Esophagus squamous epithelium (tissue), 5 donors: ENCODE measurements around the gene FBXW5. TPM values are rescaled to one million over a fixed set of nuclear protein-coding genes. Genes with fewer than 3 reads are reported as not detected.
A peak's percentile ranks its signal among the peaks of the same experiment; 100 is the strongest.

ENCODE experiments used
- DNase-seq: peaks from one replicate; lab custom pipeline; 2025; lab: John Stamatoyannopoulos, UW
- H3K27ac ChIP-seq, 4 donors: fragments of 200-600 bp; sonication (generic); one replicate each; pipeline ENCODE4 v1.5.1; 2016 to 2019; ENCODE audit warnings: mild to moderate bottlenecking in 1 of 4
- H3K27me3 ChIP-seq, 4 donors: fragments of 200-600 bp; sonication (generic); 1 replicate in 3 of 4; 2 replicates in 1 of 4; pipeline versions ENCODE4 v1.5.1 to v1.6.0; 2017 to 2021; ENCODE audit warnings: antibody characterized with exemption in 1 of 4
- H3K36me3 ChIP-seq, 3 donors: fragments of 200-600 bp; sonication (generic); one replicate each; pipeline ENCODE4 v1.5.1; 2016 to 2019
- H3K4me1 ChIP-seq, 3 donors: fragments of 200-600 bp; sonication (generic); one replicate each; pipeline ENCODE4 v1.5.1; 2017 to 2019
- H3K4me3 ChIP-seq, 4 donors: fragments of 200-600 bp; sonication (generic); 1 replicate in 3 of 4; 2 replicates in 1 of 4; pipeline ENCODE4 v1.5.1; 2016 to 2019; ENCODE audit warnings: mild to moderate bottlenecking in 2 of 4, moderate library complexity in 1 of 4
- H3K9me3 ChIP-seq, 3 donors: fragments of 200-600 bp; sonication (generic); one replicate each; pipeline ENCODE4 v1.5.1; 2016 to 2019
- CTCF ChIP-seq, 6 experiments: fragments of 450-650 bp in 4 of 6; fragments of 200-600 bp in 2 of 6; sonication (generic) in 2 of 6; IDR thresholded peaks; one replicate each; pipeline ENCODE4 v1.5.1; 2016 to 2019; ENCODE audit warnings: antibody characterized with exemption in 6 of 6, mild to moderate bottlenecking in 4 of 6, moderate library complexity in 4 of 6
- POLR2A ChIP-seq, 4 donors: fragments of 450-650 bp; IDR thresholded peaks; one replicate each; pipeline ENCODE4 v1.6.1; 2017; ENCODE audit warnings: antibody characterized with exemption in 4 of 4, mild to moderate bottlenecking in 4 of 4, moderate library complexity in 3 of 4
- WGBS, 2 donors: methylation state at CpG; one replicate each; pipeline ENCODE4 v1.1.5; 2018; 5-methylcytosine and 5-hydroxymethylcytosine counted together
- intact Hi-C: fragments of 100-400 bp; cut with DNase I; formaldehyde crosslinking; loops from one replicate; pipeline ENCODE4 v1.15.0; 2022
- total RNA-seq, 4 donors: library from RNA; depleted of rRNA; stranded (reverse); fragments of >200 nt; gene quantifications; one replicate each; pipeline ENCODE4 v1.1.0, GENCODE V29; 2016
- donor health status: DM: yes; HTN: yes; CAD: no.

The FBXW5 gene
- total RNA-seq, 4 donors from 2014 or later, result 146 to 210 (median 163) TPM

GRCh38 chr9:136990242-136990911, 45.8 kb upstream of the FBXW5 start:
- Histone ChIP-seq H3K27ac (no peak overlapping the region), H3K27me3 (peaks cover 3 to 37% (median 7%) of the 10 kb centered on the region in 4 donors), H3K4me3 (no peak overlapping the region), H3K9me3 (peaks cover 0 to 4% (median 0%) of the 10 kb centered on the region in 3 donors), H3K4me1 (peaks cover 27 to 49% (median 28%) of the 10 kb centered on the region in 3 donors), H3K36me3 (peaks cover 0 to 16% (median 0%) of the 10 kb centered on the region in 3 donors)
- DNase-seq, result no peak
- TF ChIP-seq CTCF (IDR thresholded peaks at IDR 0.05) (no peak), POLR2A (IDR thresholded peaks at IDR 0.05) (no peak)
- 48 to 59% methylated on average over 8 to 10 of the region's 10 CpGs for WGBS, 2 donors
- intact Hi-C loops, result no loop called here

DNA sequence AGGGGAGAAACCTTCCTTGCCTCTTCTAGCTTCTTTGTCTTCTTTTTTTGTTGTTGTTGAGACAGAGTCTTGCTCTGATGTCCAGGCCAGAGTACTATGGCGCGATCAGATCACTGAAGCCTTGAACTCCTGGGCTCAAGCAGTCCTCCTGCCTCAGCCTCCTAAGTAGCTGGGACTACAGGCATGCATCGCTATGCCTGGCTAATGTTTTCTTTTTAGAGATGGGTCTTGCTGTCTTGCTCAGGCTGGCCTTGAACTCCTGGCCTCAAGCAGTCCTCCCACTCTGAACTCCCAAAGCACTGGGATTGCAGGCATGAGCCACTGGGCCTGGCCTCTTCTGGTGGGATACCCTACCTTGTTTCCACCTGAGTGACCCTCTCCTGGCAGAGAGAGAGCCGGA, 44.3 kb upstream of the FBXW5 start:
- intact Hi-C loops, result no loop called here
- Histone ChIP-seq H3K9me3 (peaks cover 0 to 4% (median 0%) of the 10 kb centered on the region in 3 donors), H3K4me3 (no peak overlapping the region), H3K27me3 (peaks cover 3 to 45% (median 17%) of the 10 kb centered on the region in 4 donors), H3K4me1 (peaks cover 13 to 44% (median 14%) of the 10 kb centered on the region in 3 donors), H3K36me3 (peaks cover 0 to 7% (median 0%) of the 10 kb centered on the region in 3 donors), H3K27ac (no peak overlapping the region)
- WGBS, 2 donors, result 93 to 97% methylated on average over 3 to 4 of the region's 4 CpGs
- TF ChIP-seq POLR2A (IDR thresholded peaks at IDR 0.05) (no peak), CTCF (IDR thresholded peaks at IDR 0.05) (no peak)
- DNase-seq, result no peak

GRCh38 chr9:136985853-136986252, 41.3 kb upstream of the FBXW5 start:
- Histone ChIP-seq H3K36me3 (no peaks in the 10 kb centered on the region), H3K9me3 (peaks cover 0 to 3% (median 0%) of the 10 kb centered on the region in 3 donors), H3K4me3 (no peak overlapping the region), H3K27ac (no peak overlapping the region), H3K27me3 (peaks cover 3 to 63% (median 17%) of the 10 kb centered on the region in 4 donors), H3K4me1 (peaks cover 0 to 20% (median 0%) of the 10 kb centered on the region in 3 donors)
- no peak for TF ChIP-seq POLR2A (IDR thresholded peaks at IDR 0.05)
- no peak for TF ChIP-seq CTCF (IDR thresholded peaks at IDR 0.05)
- intact Hi-C loops, result no loop called here
- WGBS, 2 donors, result 29 to 46% methylated on average over 2 to 8 of the region's 33 CpGs
- no peak for DNase-seq

GRCh38 chr9:136985027-136985602, 40.6 kb upstream of the FBXW5 start:
- WGBS, 2 donors, result no CpG with 5 or more reads among the region's 48 CpGs

More at GRCh38 chr9:136985027-136985602, 40.6 kb upstream of the FBXW5 start:
- no peaks in the 10 kb centered on the region for H3K36me3 ChIP-seq
- no peak overlapping the region for H3K27ac ChIP-seq
- peaks cover 0 to 20% (median 0%) of the 10 kb centered on the region in 3 donors for H3K4me1 ChIP-seq
- no peak for TF ChIP-seq CTCF (IDR thresholded peaks at IDR 0.05)
- TF ChIP-seq POLR2A (IDR thresholded peaks at IDR 0.05), result no peak
- no peak for DNase-seq
- H3K9me3 ChIP-seq, result no peaks in the 10 kb centered on the region
- intact Hi-C loops, result no loop called here
- H3K4me3 ChIP-seq, result peak overlapping the region in 2 of 4 donors; percentile 5 to 15
- peaks cover 3 to 63% (median 17%) of the 10 kb centered on the region in 4 donors for H3K27me3 ChIP-seq
